ENCODE measurements around the gene TMEM50B.
"Not testable (repeated sequence)": the region's sequence is repeated elsewhere in the genome, so short reads cannot be mapped to it uniquely, and the experiment has no call there.

Gene TMEM50B

DNA sequence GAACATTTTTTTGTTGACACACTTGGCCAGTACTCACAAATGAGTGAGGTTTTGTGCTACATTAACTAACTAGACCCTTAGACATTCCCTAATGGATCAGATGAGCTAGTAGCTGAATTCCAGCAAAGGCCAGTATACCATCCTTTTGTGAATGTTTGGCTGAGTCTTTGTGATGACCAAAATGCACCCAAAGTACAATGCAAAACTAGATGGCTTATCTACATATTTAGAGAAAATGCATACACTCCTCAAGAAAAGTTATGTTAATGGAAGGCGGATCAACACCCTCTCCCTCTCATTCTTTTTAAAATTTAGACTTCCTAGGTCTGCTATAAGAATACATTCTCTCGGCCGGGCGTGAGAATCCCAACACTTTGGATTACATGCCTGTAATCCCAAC, 31.9 kb upstream of the TMEM50B start:
- Histone ChIP-seq H3K9ac (ENCODE audit: low read length) (no peak overlapping the region), H3K9me3 (ENCODE audit: low read length) (no peaks in the 10 kb centered on the region), H3K27ac (ENCODE audit: low read depth, low read length, poor library complexity, severe bottlenecking) (no peak overlapping the region), H3K4me3 (ENCODE audit: low read depth, low read length, poor library complexity, severe bottlenecking) (no peak overlapping the region), H3F3A (ENCODE audit: insufficient read depth, low read length) (no peaks in the 10 kb centered on the region), H3K36me3 (ENCODE audit: insufficient read depth, low read length) (peaks cover 99% of the 10 kb centered on the region), H4K20me1 (ENCODE audit: insufficient read depth, low read length) (no peaks in the 10 kb centered on the region), H3K4me2 (ENCODE audit: low read length) (no peak overlapping the region), H3K9me2 (ENCODE audit: low read depth, low read length) (no peaks in the 10 kb centered on the region), H2AFZ (ENCODE audit: low read length) (no peak overlapping the region), H3K4me1 (ENCODE audit: insufficient read depth, low read length, severe bottlenecking) (no peaks in the 10 kb centered on the region), H3K79me2 (ENCODE audit: insufficient read depth, low read length) (no peaks in the 10 kb centered on the region), H3K27me3 (ENCODE audit: insufficient read depth, low read length) (no peaks in the 10 kb centered on the region)
- no peak for TF ChIP-seq EZH2 (IDR thresholded peaks at IDR 0.05; ENCODE audit: borderline replicate concordance, low read length)
- TF ChIP-seq, protein P1, sequence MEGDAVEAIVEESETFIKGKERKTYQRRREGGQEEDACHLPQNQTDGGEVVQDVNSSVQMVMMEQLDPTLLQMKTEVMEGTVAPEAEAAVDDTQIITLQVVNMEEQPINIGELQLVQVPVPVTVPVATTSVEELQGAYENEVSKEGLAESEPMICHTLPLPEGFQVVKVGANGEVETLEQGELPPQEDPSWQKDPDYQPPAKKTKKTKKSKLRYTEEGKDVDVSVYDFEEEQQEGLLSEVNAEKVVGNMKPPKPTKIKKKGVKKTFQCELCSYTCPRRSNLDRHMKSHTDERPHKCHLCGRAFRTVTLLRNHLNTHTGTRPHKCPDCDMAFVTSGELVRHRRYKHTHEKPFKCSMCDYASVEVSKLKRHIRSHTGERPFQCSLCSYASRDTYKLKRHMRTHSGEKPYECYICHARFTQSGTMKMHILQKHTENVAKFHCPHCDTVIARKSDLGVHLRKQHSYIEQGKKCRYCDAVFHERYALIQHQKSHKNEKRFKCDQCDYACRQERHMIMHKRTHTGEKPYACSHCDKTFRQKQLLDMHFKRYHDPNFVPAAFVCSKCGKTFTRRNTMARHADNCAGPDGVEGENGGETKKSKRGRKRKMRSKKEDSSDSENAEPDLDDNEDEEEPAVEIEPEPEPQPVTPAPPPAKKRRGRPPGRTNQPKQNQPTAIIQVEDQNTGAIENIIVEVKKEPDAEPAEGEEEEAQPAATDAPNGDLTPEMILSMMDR (IDR thresholded peaks at IDR 0.05; ENCODE audit: low read length): no peak

DNA sequence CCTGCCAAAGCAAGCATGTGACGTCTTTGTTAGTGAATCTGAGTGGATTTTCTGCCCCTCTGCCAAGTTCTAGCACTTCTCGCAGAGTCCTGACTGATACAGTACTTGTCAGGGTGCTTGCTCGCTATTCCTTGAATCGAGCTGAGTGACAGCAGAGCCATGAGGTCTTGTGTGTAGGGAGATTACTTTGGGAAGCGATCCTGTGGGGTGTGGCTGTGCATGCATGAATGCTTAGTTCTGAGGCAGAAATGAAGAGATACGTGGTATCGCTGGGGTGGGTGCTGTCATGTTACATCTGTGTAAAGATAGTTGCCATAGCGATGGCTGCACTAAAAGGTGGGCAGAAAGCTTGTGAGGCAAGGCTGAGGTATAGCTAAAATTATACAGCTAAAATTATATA, 31.1 kb upstream of the TMEM50B start:
- H3K36me3 ChIP-seq (ENCODE audit: insufficient read depth, low read length): peaks cover 99% of the 10 kb centered on the region
- H3F3A ChIP-seq (ENCODE audit: insufficient read depth, low read length): no peaks in the 10 kb centered on the region
- no peak overlapping the region for H3K4me2 ChIP-seq (ENCODE audit: low read length)
- no peak overlapping the region for H3K4me3 ChIP-seq (ENCODE audit: low read depth, low read length, poor library complexity, severe bottlenecking)
- H3K27me3 ChIP-seq (ENCODE audit: insufficient read depth, low read length): no peaks in the 10 kb centered on the region
- no peaks in the 10 kb centered on the region for H3K9me3 ChIP-seq (ENCODE audit: low read length)
- H4K20me1 ChIP-seq (ENCODE audit: insufficient read depth, low read length): no peaks in the 10 kb centered on the region
- no peak overlapping the region for H3K27ac ChIP-seq (ENCODE audit: low read depth, low read length, poor library complexity, severe bottlenecking)
- no peak for TF ChIP-seq EZH2 (IDR thresholded peaks at IDR 0.05; ENCODE audit: borderline replicate concordance, low read length)
- TF ChIP-seq, protein P1 (IDR thresholded peaks at IDR 0.05; ENCODE audit: low read length): no peak
- no peaks in the 10 kb centered on the region for H3K4me1 ChIP-seq (ENCODE audit: insufficient read depth, low read length, severe bottlenecking)
- no peaks in the 10 kb centered on the region for H3K9me2 ChIP-seq (ENCODE audit: low read depth, low read length)
- no peaks in the 10 kb centered on the region for H3K79me2 ChIP-seq (ENCODE audit: insufficient read depth, low read length)
- H3K9ac ChIP-seq (ENCODE audit: low read length): no peak overlapping the region
- no peak overlapping the region for H2AFZ ChIP-seq (ENCODE audit: low read length)

DNA sequence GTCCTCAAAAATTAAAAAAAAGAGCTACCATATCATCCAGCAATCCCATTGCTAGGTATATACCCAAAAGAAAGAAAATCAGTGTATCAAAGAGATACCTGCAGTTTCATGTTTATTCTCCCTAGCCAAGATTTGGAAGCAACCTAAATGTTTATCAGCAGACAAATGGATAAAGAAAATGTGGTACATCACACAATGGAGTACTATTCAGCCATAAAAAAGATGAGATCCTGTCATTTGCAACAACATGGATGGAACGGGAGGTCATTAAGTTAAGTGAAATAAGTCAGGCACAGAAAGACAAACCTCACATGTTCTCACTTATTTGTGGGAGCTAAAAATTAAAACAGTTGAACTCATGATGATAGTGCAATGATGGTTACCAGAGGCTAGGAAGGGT, 27.2 kb upstream of the TMEM50B start:
- H3K79me2 ChIP-seq (ENCODE audit: insufficient read depth, low read length); H2AFZ ChIP-seq (ENCODE audit: low read length); H3K4me3 ChIP-seq (ENCODE audit: low read depth, low read length, poor library complexity, severe bottlenecking); H3K9ac ChIP-seq (ENCODE audit: low read length); H3K4me2 ChIP-seq (ENCODE audit: low read length); H4K20me1 ChIP-seq (ENCODE audit: insufficient read depth, low read length); H3K9me3 ChIP-seq (ENCODE audit: low read length); H3K9me2 ChIP-seq (ENCODE audit: low read depth, low read length); H3K27me3 ChIP-seq (ENCODE audit: insufficient read depth, low read length); H3K4me1 ChIP-seq (ENCODE audit: insufficient read depth, low read length, severe bottlenecking); H3K27ac ChIP-seq (ENCODE audit: low read depth, low read length, poor library complexity, severe bottlenecking); H3F3A ChIP-seq (ENCODE audit: insufficient read depth, low read length): not testable (repeated sequence)
- H3K36me3 ChIP-seq (ENCODE audit: insufficient read depth, low read length): peaks cover 93% of the 10 kb centered on the region

DNA sequence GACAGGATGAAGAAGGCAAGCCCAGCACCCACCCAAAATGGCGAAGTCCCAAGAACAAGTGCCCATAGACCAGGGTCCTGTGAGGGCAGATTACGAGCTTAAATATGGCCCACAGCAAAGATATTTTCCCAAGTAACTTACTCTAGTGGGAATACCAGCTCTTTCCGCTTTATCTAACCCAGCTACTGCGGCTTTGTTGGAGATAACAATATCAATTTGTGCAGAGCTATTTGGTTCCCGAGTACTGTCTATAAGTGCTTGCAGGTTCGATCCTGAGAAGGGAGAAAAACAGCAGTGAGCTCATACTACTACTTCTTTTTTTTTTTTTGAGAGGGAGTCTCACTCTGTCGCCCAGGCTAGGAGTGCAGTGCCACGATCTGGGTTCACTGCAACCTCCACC, 26.1 kb upstream of the TMEM50B start:
- Histone ChIP-seq H3K27ac (ENCODE audit: low read depth, low read length, poor library complexity, severe bottlenecking) (no peak overlapping the region), H3K36me3 (ENCODE audit: insufficient read depth, low read length) (peaks cover 84% of the 10 kb centered on the region)

More for the DNA sequence above, 26.1 kb upstream of the TMEM50B start:
- Histone ChIP-seq H4K20me1 (ENCODE audit: insufficient read depth, low read length) (no peaks in the 10 kb centered on the region), H3K4me2 (ENCODE audit: low read length) (no peak overlapping the region), H2AFZ (ENCODE audit: low read length) (no peak overlapping the region), H3K27me3 (ENCODE audit: insufficient read depth, low read length) (no peaks in the 10 kb centered on the region), H3K4me1 (ENCODE audit: insufficient read depth, low read length, severe bottlenecking) (no peaks in the 10 kb centered on the region), H3K4me3 (ENCODE audit: low read depth, low read length, poor library complexity, severe bottlenecking) (no peak overlapping the region), H3K9me3 (ENCODE audit: low read length) (no peaks in the 10 kb centered on the region), H3K79me2 (ENCODE audit: insufficient read depth, low read length) (no peaks in the 10 kb centered on the region), H3K9me2 (ENCODE audit: low read depth, low read length) (no peaks in the 10 kb centered on the region), H3K9ac (ENCODE audit: low read length) (no peak overlapping the region), H3F3A (ENCODE audit: insufficient read depth, low read length) (no peaks in the 10 kb centered on the region)
- TF ChIP-seq, protein P1 (IDR thresholded peaks at IDR 0.05; ENCODE audit: low read length): no peak
- no peak for TF ChIP-seq EZH2 (IDR thresholded peaks at IDR 0.05; ENCODE audit: borderline replicate concordance, low read length)

Measured in OCI-LY1 (cell line).